Measurements from ENCODE around the gene ENOX1. TPM values are rescaled to one million over a fixed set of nuclear protein-coding genes. Genes with fewer than 3 reads are reported as not detected.

Gene ENOX1
- total RNA-seq, 1 donor from 2014 or later, result 1.1 TPM

GRCh38 chr13:43411211-43411610 lies 375.6 kb downstream of the ENOX1 start:
- Histone ChIP-seq H3K4me1 (peaks cover 7% of the 10 kb centered on the region), H3K4me3 (no peak overlapping the region), H3K27ac (no peak overlapping the region), H3K27me3 (no peaks in the 10 kb centered on the region), H3K79me2 (ENCODE audit: low read depth) (no peaks in the 10 kb centered on the region), H2AFZ (replicated peaks) (no peak overlapping the region), H3K4me2 (no peak overlapping the region), H3K36me3 (no peaks in the 10 kb centered on the region), H3K9me3 (ENCODE audit: low read depth) (no peaks in the 10 kb centered on the region), H3K9ac (no peak overlapping the region), H3F3A (ENCODE audit: low read depth) (no peaks in the 10 kb centered on the region), H4K20me1 (ENCODE audit: low read depth) (no peaks in the 10 kb centered on the region)
- Mint-ChIP-seq H3K9me3 (no peaks in the 10 kb centered on the region), H3K36me3 (no peaks in the 10 kb centered on the region), H3K27ac (no peak overlapping the region), H3K27me3 (ENCODE audit: insufficient read depth, low read depth) (peaks cover 3% of the 10 kb centered on the region), H3K4me3 (no peak overlapping the region), H3K4me1 (peaks cover 4% of the 10 kb centered on the region)
- DNase-seq (ENCODE audit: low spot score), result no peak
- TF ChIP-seq EZH2 (IDR thresholded peaks at IDR 0.05) (no peak), EZH2phosphoT487 (IDR thresholded peaks at IDR 0.05) (no peak), CTCF (IDR thresholded peaks at IDR 0.05) (no peak)

- H3K36me3 ChIP-seq, result no peaks in the 10 kb centered on the region
- Mint-ChIP-seq H3K4me3 (no peak overlapping the region), H3K27me3 (ENCODE audit: insufficient read depth, low read depth) (peaks cover 3% of the 10 kb centered on the region), H3K9me3 (no peaks in the 10 kb centered on the region), H3K36me3 (no peaks in the 10 kb centered on the region), H3K4me1 (peaks cover 4% of the 10 kb centered on the region), H3K27ac (no peak overlapping the region)
- H4K20me1 ChIP-seq (ENCODE audit: low read depth), result no peaks in the 10 kb centered on the region
- H3K9me3 ChIP-seq (ENCODE audit: low read depth), result no peaks in the 10 kb centered on the region
- no peaks in the 10 kb centered on the region for H3F3A ChIP-seq (ENCODE audit: low read depth)
- no peak overlapping the region for H3K9ac ChIP-seq
- H3K27me3 ChIP-seq, result no peaks in the 10 kb centered on the region
- no peak overlapping the region for H3K4me3 ChIP-seq
- no peak overlapping the region for H2AFZ ChIP-seq (replicated peaks)
- H3K4me1 ChIP-seq, result peaks cover 7% of the 10 kb centered on the region
- H3K79me2 ChIP-seq (ENCODE audit: low read depth), result no peaks in the 10 kb centered on the region
- H3K27ac ChIP-seq, result no peak overlapping the region
- no peak for DNase-seq (ENCODE audit: low spot score)
- H3K4me2 ChIP-seq, result no peak overlapping the region
- TF ChIP-seq EZH2phosphoT487 (IDR thresholded peaks at IDR 0.05) (no peak), EZH2 (IDR thresholded peaks at IDR 0.05) (no peak), CTCF (IDR thresholded peaks at IDR 0.05) (no peak)
Measured at GRCh38 chr13:43408274-43408673, 378.5 kb downstream of the ENOX1 start.

GRCh38 chr13:43407023-43407581 lies 379.7 kb downstream of the ENOX1 start:
- Mint-ChIP-seq H3K9me3 (no peaks in the 10 kb centered on the region), H3K27me3 (ENCODE audit: insufficient read depth, low read depth) (peaks cover 3% of the 10 kb centered on the region), H3K36me3 (no peaks in the 10 kb centered on the region), H3K27ac (no peak overlapping the region), H3K4me3 (no peak overlapping the region), H3K4me1 (peaks cover 4% of the 10 kb centered on the region)
- no peaks in the 10 kb centered on the region for H3K79me2 ChIP-seq (ENCODE audit: low read depth)
- no peak for DNase-seq (ENCODE audit: low spot score)
- no peaks in the 10 kb centered on the region for H3K36me3 ChIP-seq
- H3K27ac ChIP-seq, result no peak overlapping the region
- no peaks in the 10 kb centered on the region for H4K20me1 ChIP-seq (ENCODE audit: low read depth)
- no peak overlapping the region for H3K4me2 ChIP-seq
- no peaks in the 10 kb centered on the region for H3F3A ChIP-seq (ENCODE audit: low read depth)
- no peaks in the 10 kb centered on the region for H3K9me3 ChIP-seq (ENCODE audit: low read depth)
- H3K9ac ChIP-seq, result no peak overlapping the region
- H3K27me3 ChIP-seq, result no peaks in the 10 kb centered on the region
- no peaks in the 10 kb centered on the region for H3K4me1 ChIP-seq
- no peak overlapping the region for H3K4me3 ChIP-seq
- no peak overlapping the region for H2AFZ ChIP-seq (replicated peaks)
- TF ChIP-seq EZH2phosphoT487 (IDR thresholded peaks at IDR 0.05) (no peak), EZH2 (IDR thresholded peaks at IDR 0.05) (no peak), CTCF (IDR thresholded peaks at IDR 0.05) (no peak)
